ENCODE data around the gene EHMT2. TPM values are rescaled to one million over a fixed set of nuclear protein-coding genes. Genes with fewer than 3 reads are reported as not detected.
A peak's percentile ranks its signal among the peaks of the same experiment; 100 is the strongest.
"Not testable (repeated sequence)": the region's sequence is repeated elsewhere in the genome, so short reads cannot be mapped to it uniquely, and the experiment has no call there.

The EHMT2 gene
- total RNA-seq, 2 experiments from 2014 or later: 57.0 to 58.4 TPM

DNA sequence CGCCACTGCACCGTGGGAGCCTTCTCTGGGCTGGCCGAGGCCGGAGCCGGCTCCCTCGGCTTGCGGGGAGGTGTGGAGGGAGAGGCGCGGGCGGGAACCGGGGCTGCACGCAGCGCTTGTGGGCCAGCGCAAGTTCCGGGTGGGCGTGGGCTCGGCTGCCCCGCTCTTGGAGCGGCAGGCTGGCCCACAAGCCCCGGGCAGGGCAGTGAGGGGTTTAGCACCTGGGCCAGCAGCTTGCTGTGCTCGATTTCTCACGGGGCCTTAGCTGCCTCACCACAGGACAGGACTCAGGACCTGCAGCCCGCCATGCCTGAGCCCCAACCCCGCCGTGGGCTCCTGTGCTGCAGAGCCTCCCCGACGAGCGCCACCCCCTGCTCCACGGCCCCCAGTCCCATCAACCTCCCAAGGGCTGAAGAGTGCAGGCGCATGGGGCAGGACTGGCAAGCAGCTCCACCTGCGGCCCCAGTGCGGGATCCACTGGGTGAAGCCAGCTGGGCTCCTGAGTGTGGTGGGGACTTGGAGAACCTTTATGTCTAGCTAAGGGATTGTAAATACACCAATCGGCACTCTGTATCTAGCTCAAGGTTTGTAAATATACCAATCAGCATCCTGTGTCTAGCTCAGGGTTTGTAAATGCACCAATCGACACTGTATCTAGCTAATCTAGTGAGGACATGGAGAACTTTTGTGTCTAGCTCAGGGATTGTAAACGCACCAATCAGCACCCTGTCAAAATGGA lies 45.3 kb downstream of the EHMT2 start:
- CTCF ChIA-PET: interaction anchor here (0.6 kb wide), 1 partner anchor 204 kb away, joined by 3 read pairs; no protein-coding TSS in a partner anchor
- not testable (repeated sequence) for H3K27ac Mint-ChIP-seq; DNase-seq; H3K27me3 Mint-ChIP-seq; H3K9me3 Mint-ChIP-seq; H3K36me3 Mint-ChIP-seq (ENCODE audit: low read depth); H3K4me3 Mint-ChIP-seq; H3K4me1 Mint-ChIP-seq
- POLR2A ChIA-PET: interaction anchor here (1.4 kb wide), 1 partner anchor 17 kb away, joined by 6 read pairs; no protein-coding TSS in a partner anchor

DNA sequence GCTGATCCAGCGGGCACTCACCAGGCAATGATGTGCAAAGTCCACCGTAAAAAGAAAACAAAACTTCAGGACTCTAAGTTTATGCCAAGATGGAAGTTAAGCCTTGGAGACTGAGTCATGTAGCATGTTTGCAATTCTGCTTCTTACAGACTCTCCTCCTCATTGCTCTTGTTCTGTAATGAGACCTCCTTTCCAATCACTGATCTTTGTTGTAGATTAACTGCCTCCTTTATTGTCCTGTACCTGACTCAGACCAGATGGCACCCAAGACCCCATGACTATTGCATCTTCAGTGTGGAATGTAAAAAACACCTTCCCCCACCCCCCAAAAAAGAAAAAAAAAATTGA lies 46.0 kb downstream of the EHMT2 start:
- Mint-ChIP-seq H3K9me3 (peaks cover 6% of the 10 kb centered on the region), H3K27me3 (no peaks in the 10 kb centered on the region), H3K36me3 (ENCODE audit: low read depth) (peaks cover 6% of the 10 kb centered on the region), H3K4me1 (no peaks in the 10 kb centered on the region), H3K4me3 (no peak overlapping the region), H3K27ac (no peak overlapping the region)
- CTCF ChIA-PET: interaction anchor here (0.6 kb wide), 1 partner anchor 203 kb away, joined by 3 read pairs; no protein-coding TSS in a partner anchor
- no peak for DNase-seq
- POLR2A ChIA-PET: interaction anchor here (1.4 kb wide), 1 partner anchor 16 kb away, joined by 6 read pairs; no protein-coding TSS in a partner anchor

DNA sequence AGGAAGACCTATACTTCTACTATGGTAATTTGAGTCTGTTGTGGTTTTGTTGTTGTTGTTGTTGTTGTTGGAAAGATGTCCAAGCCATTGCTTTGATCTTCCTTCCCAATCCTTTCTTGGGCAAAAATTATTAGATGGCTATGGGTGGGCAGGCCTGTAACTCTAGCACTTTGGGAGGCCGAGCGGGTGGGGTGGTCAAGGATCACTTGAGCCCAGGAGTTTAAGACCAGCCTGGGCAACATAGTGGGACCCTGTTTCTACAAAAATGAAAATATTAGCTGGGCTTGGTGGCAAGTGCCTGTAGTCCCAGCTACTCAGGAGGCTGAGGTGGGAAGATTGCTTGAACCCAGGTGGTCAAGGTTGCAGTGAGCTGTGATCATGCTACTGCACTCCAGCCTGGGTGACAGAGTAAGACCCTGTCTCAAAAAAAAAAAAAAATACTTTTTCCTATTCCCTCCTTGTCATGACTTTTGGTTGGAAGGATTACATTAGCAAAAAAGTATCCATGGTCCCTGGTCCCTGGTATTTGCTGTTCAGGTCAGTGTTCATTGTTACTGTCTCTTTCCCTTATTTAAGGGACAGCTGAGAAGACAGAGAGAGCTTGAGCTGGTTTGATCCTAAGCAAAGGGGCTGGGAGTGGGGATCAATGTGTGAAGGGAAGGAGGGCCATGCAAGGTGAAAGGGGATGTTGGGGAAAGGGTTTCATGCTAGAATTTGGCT lies 46.6 kb downstream of the EHMT2 start:
- peaks cover 6% of the 10 kb centered on the region for H3K9me3 Mint-ChIP-seq
- CTCF ChIA-PET: no interaction called here

DNA sequence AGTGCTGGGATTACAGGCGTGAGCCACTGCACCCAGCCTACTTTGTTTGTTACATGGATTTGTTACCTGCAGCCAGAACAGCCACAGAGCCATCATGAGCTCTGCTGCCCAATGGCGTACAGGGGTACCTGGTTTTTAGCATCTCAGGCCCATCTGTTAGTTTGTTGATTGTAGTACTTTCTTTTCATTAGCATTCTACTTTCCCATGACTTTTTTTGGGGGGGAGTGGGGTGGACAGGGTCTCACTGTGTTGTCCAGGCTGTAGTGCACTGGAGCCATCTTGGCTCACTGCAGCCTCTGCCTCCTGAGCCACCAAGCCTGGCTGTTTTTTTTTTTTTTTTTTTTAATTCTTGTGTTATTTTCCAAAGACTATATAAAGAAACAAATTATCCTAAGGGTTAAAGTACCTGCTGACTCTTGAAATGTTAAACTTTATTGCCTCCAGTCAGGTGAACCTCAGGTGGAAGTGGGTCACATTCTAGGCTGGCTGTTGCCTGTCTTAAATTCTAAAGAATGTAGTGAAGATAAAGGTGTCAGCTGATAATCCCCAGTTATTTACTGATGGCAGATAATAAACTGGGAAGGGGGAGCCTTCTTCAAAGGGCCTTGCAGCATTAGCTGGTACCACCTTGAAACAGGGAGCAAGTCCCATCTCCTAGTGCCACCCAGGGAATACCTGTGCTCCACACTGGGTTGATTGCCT lies 50.1 kb downstream of the EHMT2 start:
- no peak overlapping the region for H3K27ac Mint-ChIP-seq
- H3K36me3 Mint-ChIP-seq (ENCODE audit: low read depth): peaks cover 6% of the 10 kb centered on the region
- CTCF ChIA-PET: interaction anchor here (0.5 kb wide), 1 partner anchor 61 kb away, joined by 3 read pairs; no protein-coding TSS in a partner anchor

More for the DNA sequence above, 46.6 kb downstream of the EHMT2 start:
- no peak overlapping the region for H3K27ac Mint-ChIP-seq
- no peak overlapping the region for H3K4me3 Mint-ChIP-seq
- DNase-seq: no peak
- H3K27me3 Mint-ChIP-seq: no peaks in the 10 kb centered on the region
- peaks cover 6% of the 10 kb centered on the region for H3K36me3 Mint-ChIP-seq (ENCODE audit: low read depth)
- POLR2A ChIA-PET: no interaction called here
- no peaks in the 10 kb centered on the region for H3K4me1 Mint-ChIP-seq

DNA sequence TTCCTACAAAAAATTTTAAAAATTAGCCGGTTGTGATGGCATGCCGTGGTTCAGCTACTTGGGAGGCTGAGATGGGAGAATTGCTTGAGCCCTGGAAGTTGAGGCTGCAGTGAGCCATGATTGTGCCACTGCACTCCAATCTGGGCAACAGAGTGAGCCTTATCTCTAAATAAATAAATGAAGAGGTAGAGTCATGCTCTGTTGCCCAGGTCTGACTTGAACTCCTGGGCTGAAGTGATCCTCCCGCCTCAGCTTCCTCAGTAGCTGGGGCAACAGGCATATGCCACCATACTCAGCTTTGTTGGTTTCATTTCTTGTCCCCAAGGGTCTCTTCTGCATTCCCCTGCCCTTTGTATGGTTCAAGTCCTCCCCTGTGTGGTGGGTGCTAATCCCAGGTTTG lies 53.0 kb downstream of the EHMT2 start:
- ChIA-PET POLR2A (interaction anchor here (0.7 kb wide), 1 partner anchor 9 kb away, joined by 3 read pairs; no protein-coding TSS in a partner anchor), CTCF (no interaction called here)
- no peaks in the 10 kb centered on the region for H3K9me3 Mint-ChIP-seq
- DNase-seq: no peak
- H3K36me3 Mint-ChIP-seq (ENCODE audit: low read depth): peaks cover 27% of the 10 kb centered on the region
- peaks cover 6% of the 10 kb centered on the region for H3K4me1 Mint-ChIP-seq
- H3K27ac Mint-ChIP-seq: no peak overlapping the region
- no peak overlapping the region for H3K4me3 Mint-ChIP-seq
- H3K27me3 Mint-ChIP-seq: no peaks in the 10 kb centered on the region

More for the DNA sequence above, 50.1 kb downstream of the EHMT2 start:
- no peaks in the 10 kb centered on the region for H3K4me1 Mint-ChIP-seq
- H3K9me3 Mint-ChIP-seq: no peaks in the 10 kb centered on the region
- DNase-seq: no peak
- POLR2A ChIA-PET: interaction anchor here (0.8 kb wide), 1 partner anchor 9 kb away, joined by 3 read pairs; no protein-coding TSS in a partner anchor
- no peaks in the 10 kb centered on the region for H3K27me3 Mint-ChIP-seq
- no peak overlapping the region for H3K4me3 Mint-ChIP-seq

DNA sequence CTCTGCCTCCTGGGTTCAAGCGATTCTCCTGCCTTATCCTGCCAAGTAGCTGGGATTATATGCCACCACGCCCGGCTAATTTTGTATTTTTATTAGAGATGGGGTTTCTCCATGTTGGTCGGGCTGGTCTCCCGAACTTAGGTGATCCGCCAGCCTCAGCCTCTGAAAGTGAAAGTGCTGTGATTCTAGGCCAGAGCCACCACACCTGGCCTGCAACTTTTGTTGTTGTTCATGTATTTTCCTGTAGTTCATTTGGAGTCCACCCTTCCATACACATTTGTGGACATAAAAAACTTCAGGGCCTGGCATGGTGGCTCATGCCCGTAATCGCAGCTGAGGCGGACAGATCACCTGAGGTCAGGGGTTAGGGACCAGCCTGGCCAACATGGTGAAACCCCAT lies 55.4 kb downstream of the EHMT2 start:
- H3K4me1 Mint-ChIP-seq: peaks cover 27% of the 10 kb centered on the region
- H3K4me3 Mint-ChIP-seq: no peak overlapping the region
- no peaks in the 10 kb centered on the region for H3K9me3 Mint-ChIP-seq
- DNase-seq: no peak
- no peak overlapping the region for H3K27ac Mint-ChIP-seq
- ChIA-PET POLR2A (no interaction called here), CTCF (no interaction called here)
- H3K27me3 Mint-ChIP-seq: no peaks in the 10 kb centered on the region
- peaks cover 49% of the 10 kb centered on the region for H3K36me3 Mint-ChIP-seq (ENCODE audit: low read depth)

DNA sequence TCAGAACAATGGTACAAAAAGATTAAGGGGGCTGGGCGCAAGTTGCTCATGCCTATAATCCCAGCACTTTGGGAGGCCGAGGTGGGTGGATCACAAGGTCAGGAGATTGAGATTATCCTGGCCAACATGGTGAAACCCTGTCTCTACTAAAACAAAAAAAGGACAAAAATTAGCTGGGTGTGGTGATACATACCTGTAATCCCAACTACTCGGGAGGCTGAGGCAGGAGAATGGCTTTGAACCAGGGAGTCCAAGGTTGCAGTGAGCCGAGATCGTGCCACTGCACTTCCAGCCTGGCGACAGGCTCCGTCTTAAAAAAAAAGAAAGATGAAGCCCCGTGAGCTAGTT lies 57.7 kb downstream of the EHMT2 start:
- DNase-seq, H3K27me3 Mint-ChIP-seq, H3K9me3 Mint-ChIP-seq, H3K27ac Mint-ChIP-seq, H3K4me3 Mint-ChIP-seq: not testable (repeated sequence)
- peaks cover 38% of the 10 kb centered on the region for H3K4me1 Mint-ChIP-seq
- ChIA-PET POLR2A (interaction anchor here (1.1 to 3.0 kb wide), 4 partner anchors 12 to 33 kb away, joined by 3 to 11 read pairs (median 4); partner anchors contain the start of genes HSPA1B, LSM2 and NEU1), CTCF (interaction anchor here (1.3 kb wide), 1 partner anchor 110 kb away, joined by 4 read pairs; no protein-coding TSS in a partner anchor)
- H3K36me3 Mint-ChIP-seq (ENCODE audit: low read depth): peaks cover 64% of the 10 kb centered on the region

DNA sequence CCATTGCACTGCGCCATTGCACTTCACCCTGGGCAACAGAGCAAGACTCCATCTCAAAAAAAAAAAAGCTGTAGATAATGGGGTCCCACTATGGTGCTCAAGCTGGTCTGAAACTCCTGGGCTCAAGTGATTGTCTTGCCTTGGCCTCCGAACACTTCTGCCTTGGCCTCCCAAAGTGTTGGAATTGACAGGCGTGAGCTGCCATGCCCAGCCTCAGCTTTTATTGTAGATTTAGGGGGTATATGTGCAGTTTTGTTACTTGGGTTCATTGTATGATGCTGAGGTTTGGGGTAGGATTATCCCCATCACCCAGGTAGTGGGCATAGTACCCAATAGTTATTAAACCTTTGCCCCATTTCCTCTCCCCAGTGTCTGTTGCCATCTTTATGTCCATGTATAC lies 58.5 kb downstream of the EHMT2 start:
- CTCF ChIA-PET: interaction anchor here (1.2 to 1.4 kb wide), 4 partner anchors 11 to 185 kb away, joined by 3 to 5 read pairs (median 4); partner anchors contain the start of gene HSPA1B
- Mint-ChIP-seq H3K4me3 (peak overlapping the region; percentile 46), H3K36me3 (ENCODE audit: low read depth) (peaks cover 68% of the 10 kb centered on the region), H3K27me3 (no peaks in the 10 kb centered on the region), H3K9me3 (no peaks in the 10 kb centered on the region), H3K4me1 (peaks cover 42% of the 10 kb centered on the region), H3K27ac (peak overlapping the region; percentile 45)
- no peak for DNase-seq
- POLR2A ChIA-PET: interaction anchor here (0.6 to 3.0 kb wide), 8 partner anchors 9 to 971 kb away, joined by 3 to 11 read pairs (median 3); partner anchors contain the start of genes HSPA1B, LSM2 and NEU1

DNA sequence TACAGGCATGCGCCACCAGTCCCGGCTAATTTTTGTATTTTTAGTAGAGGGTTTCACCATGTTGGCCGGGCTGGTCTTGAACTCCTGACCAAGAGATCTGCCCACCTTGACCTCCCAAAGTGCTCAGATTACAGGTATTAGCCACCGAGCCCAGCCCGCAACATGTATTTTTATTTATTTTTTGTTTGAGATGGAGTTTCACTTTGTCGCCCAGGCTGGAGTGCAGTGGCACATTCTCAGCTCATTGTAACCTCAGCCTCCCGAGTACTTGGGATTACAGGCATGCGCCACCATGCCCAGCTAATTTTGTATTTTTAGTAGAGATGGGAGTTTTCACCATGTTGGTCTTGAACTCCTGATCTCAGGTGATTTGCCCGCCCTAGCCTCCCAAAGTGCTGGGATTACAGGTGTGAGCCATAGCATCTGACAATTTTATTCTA lies 59.4 kb downstream of the EHMT2 start:
- H3K4me3 Mint-ChIP-seq: peak overlapping the region; percentile 81
- not testable (repeated sequence) for H3K27ac Mint-ChIP-seq, DNase-seq

DNA sequence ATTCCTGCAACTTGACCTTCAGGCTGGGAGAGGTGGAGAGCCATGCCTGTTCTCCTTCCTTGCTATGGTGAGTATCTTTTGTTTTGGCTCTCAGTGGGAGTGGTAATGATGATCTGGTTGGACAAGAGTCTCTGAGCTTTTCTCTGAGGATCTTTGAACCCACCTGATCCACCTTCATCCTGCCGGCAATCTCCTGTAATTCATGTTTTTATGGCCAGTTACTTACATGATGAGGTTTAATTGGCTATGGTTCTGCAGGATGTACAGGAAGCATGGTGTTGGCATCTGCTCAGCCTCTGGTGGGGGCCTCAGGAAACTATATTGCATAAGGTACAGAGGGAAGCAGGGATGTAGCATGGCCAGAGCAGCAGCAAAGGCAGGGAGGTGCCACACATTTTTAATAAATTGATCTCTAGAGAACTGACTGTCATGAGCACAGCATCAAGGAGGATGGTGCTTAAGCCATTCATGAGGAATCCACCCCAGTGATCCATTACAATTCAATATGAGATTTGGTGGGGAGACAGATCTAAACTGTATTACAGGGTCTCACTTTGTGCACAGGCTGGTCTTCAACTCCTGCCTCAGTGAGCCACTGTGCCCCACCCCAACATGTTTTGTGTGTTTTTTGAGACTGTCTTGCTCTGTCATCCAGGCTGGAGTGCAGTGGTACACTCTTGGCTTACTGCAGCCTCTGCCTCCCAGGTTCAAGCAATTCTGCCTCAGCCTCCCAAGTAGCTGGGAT lies 60.0 kb downstream of the EHMT2 start:
- no peaks in the 10 kb centered on the region for H3K27me3 Mint-ChIP-seq
- H3K9me3 Mint-ChIP-seq: no peaks in the 10 kb centered on the region
- POLR2A ChIA-PET: interaction anchor here (1.0 to 9.1 kb wide), 10 partner anchors 10 to 177 kb away, joined by 3 to 119 read pairs (median 10); partner anchors contain the start of genes C6orf47, CLIC1, CSNK2B and GPANK1
- H3K4me1 Mint-ChIP-seq: peaks cover 47% of the 10 kb centered on the region
- CTCF ChIA-PET: no interaction called here
- DNase-seq: no peak
- peaks cover 68% of the 10 kb centered on the region for H3K36me3 Mint-ChIP-seq (ENCODE audit: low read depth)
- H3K27ac Mint-ChIP-seq: peak overlapping the region; percentile 91
- H3K4me3 Mint-ChIP-seq: peak overlapping the region; percentile 81

More for the DNA sequence above, 59.4 kb downstream of the EHMT2 start:
- Mint-ChIP-seq H3K4me1 (peaks cover 43% of the 10 kb centered on the region), H3K36me3 (ENCODE audit: low read depth) (peaks cover 68% of the 10 kb centered on the region)
- H3K27me3 Mint-ChIP-seq, H3K9me3 Mint-ChIP-seq: not testable (repeated sequence)
- POLR2A ChIA-PET: interaction anchor here (0.7 to 9.1 kb wide), 4 partner anchors 25 to 154 kb away, joined by 3 to 119 read pairs (median 7); partner anchors contain the start of genes CLIC1, MSH5 and NEU1
- CTCF ChIA-PET: interaction anchor here (0.6 to 1.4 kb wide), 4 partner anchors 11 to 340 kb away, joined by 3 to 5 read pairs (median 3); partner anchors contain the start of gene HSPA1B

DNA sequence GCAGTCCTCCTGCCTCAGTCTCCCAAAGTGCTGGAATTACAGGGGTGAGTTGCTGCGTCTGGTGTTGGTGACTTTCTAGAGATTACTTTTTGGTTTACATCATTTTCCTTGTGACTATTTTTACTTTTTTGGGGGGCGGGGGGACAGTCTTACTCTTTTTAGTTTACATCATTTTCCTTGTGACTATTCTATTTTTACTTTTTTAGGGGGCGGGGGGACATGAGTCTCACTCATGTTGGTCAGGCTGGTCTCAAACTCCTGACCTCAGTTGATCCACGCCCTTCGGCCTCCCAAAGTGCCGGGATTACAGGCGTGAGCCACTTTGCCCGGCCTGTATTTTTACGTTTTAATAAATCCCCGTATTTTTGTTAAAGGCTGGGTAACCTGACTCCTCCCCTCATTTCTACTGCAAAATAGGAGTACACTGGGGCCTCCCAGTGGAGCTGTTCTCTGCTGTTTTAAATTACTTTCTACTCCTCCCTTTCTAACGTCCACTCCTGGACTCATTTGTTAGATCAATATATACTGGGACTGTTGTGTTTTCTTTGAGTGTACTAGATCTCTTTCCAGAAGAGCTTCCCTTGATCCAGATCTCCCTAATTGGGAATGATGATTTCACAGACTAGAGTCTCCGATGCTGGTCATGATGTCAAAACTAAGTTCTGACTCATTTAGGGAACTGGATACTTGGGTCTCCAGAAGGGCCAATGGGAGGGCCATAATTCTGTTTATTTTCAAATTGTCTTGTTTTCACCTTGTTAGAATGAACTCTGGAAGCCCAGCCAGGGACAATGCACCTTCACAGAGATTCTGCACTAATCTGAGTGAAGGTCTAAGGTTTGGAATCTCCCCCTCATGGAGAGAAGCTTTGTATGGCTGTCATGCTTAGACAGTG lies 60.8 kb downstream of the EHMT2 start:
- H3K9me3 Mint-ChIP-seq: no peaks in the 10 kb centered on the region
- peaks cover 49% of the 10 kb centered on the region for H3K4me1 Mint-ChIP-seq
- ChIA-PET POLR2A (interaction anchor here (1.0 to 9.1 kb wide), 13 partner anchors 10 to 342 kb away, joined by 3 to 119 read pairs (median 6); partner anchors contain the start of genes C6orf47, CLIC1, CSNK2B and DXO), CTCF (interaction anchor here (1.1 to 2.7 kb wide), 4 partner anchors 10 to 67 kb away, joined by 3 to 10 read pairs (median 5); partner anchors contain the start of gene HSPA1B)
- peaks cover 65% of the 10 kb centered on the region for H3K36me3 Mint-ChIP-seq (ENCODE audit: low read depth)
- H3K27me3 Mint-ChIP-seq: no peaks in the 10 kb centered on the region
- no peak for DNase-seq
- H3K4me3 Mint-ChIP-seq: peak overlapping the region; percentile 81
- peak overlapping the region; percentile 91 for H3K27ac Mint-ChIP-seq

Measured in activated CD4-positive, alpha-beta memory T cell treated with anti-CD3 and anti-CD28 coated beads, Interleukin-2, amount 10 ng/mL, durations not matched to agents 7 days and 5 days (primary cell).